ENCODE data around the gene TNRC18.

DNA sequence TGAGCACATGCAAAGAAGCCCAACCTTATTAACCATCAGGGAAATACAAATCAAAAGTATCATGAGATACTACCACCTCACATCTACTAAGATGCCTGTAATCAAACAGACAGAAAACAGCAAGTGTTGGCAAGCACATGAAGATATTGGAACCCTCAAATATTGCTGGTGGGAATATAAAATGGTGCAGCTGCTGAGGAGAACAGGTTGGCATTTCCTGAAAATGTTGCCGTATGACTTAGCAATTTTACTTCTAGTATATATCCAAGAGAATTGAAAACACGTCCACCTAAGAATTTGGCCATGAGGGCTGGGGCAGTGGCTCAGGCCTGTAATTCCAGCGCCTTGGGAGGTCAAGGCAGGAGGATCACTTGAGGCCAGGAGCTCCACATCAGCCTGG lies 39.4 kb upstream of the TNRC18 start:
- TF ChIP-seq FOXP2 (optimal IDR thresholded peaks at IDR 0.05; ENCODE audit: control extremely low read depth, extremely low read length, insufficient read depth) (no peak), EZH2 (IDR thresholded peaks at IDR 0.05) (no peak)

Measured in SK-N-MC (cell line).